ENCODE data around the gene TBC1D25.

The TBC1D25 gene

GRCh38 chrX:48539345-48540027 lies at the start of gene TBC1D25:
Gene TBC1D25 (plus strand): TSS chrX:48539714. CDS start chrX:48539798, 84 bp downstream.
- DNase-seq (ENCODE audit: low spot score): peak; percentile 85

DNA sequence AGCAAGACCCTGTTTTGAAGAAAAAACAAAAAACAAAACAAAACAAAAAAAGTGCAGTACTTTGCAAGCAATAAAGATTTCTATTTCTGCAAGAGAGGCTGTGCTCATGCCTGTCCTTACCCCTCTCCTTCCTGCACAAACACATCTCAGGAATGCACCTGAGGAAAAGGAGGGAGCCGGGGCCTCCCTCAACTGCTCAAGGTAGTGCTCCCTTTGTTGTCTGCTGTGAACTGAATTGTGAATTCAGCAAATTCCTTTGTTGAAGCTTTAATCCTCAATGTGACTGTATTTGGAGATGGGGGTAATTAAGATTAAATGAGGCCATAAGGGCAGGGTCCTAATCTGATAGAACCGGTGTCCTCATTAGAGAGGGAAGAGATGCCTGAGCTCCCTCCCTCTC lies 49.6 kb upstream of the TBC1D25 start:
- DNase-seq (ENCODE audit: low spot score): no peak

GRCh38 chrX:48490661-48491060 lies 48.9 kb upstream of the TBC1D25 start:
- no peak for DNase-seq (ENCODE audit: low spot score)

- no peak for DNase-seq (ENCODE audit: low spot score)
These were observed 47.7 kb upstream of the TBC1D25 start for GRCh38 chrX:48491809-48492208.

DNA sequence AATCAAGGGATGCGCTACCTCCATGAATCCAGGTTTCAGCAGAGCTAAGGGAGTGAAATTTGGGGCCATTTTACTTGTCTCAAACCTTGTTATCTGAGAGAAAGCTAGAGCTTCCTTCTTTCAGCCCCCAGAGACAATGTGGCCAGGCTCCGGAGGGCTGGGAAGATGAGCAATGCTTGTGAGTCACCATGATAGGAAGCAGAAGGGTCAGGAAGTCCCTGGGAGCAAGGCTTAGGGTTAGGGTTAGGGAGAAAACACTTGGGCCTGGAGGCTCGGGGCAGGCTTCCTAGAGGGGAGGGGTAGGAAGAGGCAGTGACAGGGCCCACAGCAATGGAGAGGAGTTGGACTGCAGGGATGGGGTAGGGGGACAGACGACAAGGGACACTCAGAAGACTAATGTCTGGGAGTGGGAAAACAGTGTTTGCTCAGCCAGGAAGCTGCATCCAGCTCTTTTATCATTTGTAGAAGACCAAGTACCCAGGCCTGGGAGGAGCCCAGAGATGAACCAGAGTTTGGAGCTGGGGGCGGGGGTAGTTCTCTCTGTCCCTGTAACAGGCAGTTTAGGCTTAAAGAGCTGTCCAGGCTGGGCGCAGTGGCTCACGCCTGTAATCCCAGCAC lies 47.1 kb upstream of the TBC1D25 start:
- no peak for DNase-seq (ENCODE audit: low spot score)

DNA sequence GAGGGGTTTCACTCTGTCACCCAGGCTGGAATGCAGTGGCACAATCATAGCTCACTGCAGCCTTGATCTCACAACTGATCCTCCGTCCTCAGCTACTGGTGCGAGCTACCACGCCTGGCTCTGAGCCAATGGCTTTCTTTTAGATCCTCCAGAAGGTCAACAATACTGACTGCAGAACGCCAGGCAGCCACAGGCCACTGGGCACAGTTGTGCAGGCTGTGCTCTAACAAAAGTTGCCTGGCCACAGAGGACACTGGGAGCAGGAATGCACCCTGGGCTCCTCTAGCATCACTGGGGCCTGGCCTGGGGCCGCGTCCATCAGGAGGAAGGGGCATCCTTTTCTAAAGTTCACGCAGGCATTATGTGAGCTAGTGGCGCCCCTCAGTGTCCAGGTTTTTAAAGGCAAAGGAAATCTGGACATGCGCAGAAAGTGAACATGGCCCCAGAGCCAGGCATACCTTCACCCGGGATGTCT lies 45.6 kb upstream of the TBC1D25 start:
- peak; percentile 56 for DNase-seq (ENCODE audit: low spot score)

GRCh38 chrX:48496660-48497059 lies 42.9 kb upstream of the TBC1D25 start:
- no peak for DNase-seq (ENCODE audit: low spot score)

DNA sequence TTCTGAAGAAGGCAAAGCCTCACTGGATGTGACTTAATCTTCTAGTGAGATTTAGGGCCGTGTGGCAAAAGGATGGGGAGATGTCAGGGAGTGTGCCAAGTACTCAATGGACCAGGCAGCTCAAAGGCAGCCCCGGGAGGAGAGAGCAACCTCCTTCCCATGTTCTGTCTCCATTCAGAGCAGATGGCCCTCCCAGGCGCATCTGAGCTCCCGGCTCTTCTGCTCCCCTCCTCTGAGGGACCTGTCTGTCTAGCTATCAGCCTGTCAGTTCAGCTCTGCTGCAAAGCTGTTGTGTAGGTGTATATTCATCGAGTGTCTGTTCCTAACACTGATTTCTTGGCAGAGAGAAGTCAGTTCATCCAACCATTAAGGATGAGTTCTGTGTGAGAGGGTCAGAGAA lies 41.6 kb upstream of the TBC1D25 start:
- no peak for DNase-seq (ENCODE audit: low spot score)

DNA sequence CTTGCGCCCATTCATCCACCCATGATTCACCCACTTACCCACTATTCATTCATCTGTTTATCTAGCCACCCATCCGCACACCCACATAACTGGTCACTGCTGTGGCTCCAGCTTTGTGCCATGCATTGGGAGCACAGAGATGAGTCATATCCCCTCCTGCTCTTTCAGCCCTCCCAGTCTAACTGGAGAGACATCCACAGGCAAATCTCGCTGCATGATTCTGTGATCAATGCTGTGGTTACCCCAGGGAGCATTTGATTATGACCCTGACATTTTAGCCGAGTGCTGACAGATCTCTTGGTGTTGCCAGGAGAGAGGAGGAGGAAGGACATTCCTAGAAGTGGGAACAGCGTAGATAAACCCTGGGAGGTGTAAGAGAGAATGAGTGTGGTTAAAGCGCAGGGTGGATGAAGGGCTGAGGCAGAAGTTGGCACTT lies 41.1 kb upstream of the TBC1D25 start:
- no peak for DNase-seq (ENCODE audit: low spot score)

GRCh38 chrX:48504261-48504660 lies 35.3 kb upstream of the TBC1D25 start:
- DNase-seq (ENCODE audit: low spot score): no peak

DNA sequence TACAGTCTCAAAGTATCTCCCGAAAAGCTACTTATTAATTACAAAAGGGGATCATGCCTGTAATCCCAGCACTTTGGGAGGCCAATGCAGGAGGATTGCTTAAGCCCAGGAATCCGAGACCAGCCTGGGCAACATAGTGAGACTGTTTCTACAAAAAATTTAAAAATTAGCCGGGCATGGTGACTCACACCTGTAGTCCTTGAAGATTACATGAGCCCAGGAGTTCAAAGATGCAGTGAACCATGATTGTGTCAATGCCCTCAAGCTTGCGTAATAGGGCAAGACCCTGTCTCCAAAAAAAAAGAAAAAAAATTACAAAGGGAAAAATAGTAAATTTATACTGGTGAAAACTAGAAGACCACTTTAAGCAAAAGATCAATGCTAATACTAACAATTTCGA lies 34.0 kb upstream of the TBC1D25 start:
- no peak for DNase-seq (ENCODE audit: low spot score)

GRCh38 chrX:48507246-48507645 lies 32.3 kb upstream of the TBC1D25 start:
- DNase-seq (ENCODE audit: low spot score): no peak

- peak; percentile 90 for DNase-seq (ENCODE audit: low spot score)
These were observed 30.9 kb upstream of the TBC1D25 start, which contains the start of gene PORCN for GRCh38 chrX:48508400-48509244. Gene PORCN (plus strand): TSS chrX:48508992. CDS start chrX:48509821, 829 bp downstream.

GRCh38 chrX:48509245-48509590 lies 30.3 kb upstream of the TBC1D25 start:
- DNase-seq (ENCODE audit: low spot score): no peak

GRCh38 chrX:48509619-48510018 lies 29.9 kb upstream of the TBC1D25 start:
- no peak for DNase-seq (ENCODE audit: low spot score)

DNA sequence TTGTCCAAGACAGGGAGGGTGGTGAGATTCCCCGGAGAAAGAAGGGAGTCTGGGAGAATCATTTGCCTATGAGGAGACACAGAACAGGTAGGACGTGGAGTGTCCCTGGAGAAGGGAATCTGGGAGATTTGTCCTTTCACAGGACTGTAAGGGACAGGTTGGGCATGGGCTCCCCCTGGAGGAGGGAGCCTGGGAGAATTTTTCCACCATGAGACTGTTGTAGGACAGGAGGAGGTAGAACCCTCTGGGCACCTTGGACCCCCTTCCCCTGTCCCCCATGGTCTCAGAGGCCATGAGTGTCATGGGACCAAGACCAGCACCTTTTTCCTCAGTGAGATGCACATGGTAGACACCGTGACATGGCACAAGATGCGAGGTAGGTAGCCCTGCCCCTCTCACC lies 28.0 kb upstream of the TBC1D25 start:
- peak; percentile 27 for DNase-seq (ENCODE audit: low spot score)

DNA sequence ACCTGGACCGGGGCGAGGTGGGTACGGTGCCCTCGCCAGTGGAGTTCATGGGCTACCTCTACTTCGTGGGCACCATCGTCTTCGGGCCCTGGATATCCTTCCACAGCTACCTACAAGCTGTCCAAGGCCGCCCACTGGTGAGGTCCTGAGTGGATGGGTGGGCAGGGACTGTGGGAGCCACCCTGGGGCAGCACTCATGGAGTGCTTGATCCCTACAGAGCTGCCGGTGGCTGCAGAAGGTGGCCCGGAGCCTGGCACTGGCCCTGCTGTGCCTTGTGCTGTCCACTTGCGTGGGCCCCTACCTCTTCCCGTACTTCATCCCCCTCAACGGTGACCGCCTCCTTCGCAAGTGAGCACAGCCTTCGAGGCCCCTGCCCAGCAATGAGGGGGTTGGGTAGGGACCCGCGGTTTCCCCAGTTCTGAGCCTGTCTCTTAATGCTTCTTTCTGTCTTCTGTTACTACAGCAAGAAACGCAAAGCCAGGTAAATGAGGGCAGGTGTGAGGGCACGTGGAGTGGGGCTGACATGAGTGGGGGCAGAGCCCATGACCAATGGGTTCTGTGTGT lies 27.1 kb upstream of the TBC1D25 start:
- no peak for DNase-seq (ENCODE audit: low spot score)

GRCh38 chrX:48513670-48514069 lies 25.8 kb upstream of the TBC1D25 start:
- DNase-seq (ENCODE audit: low spot score): no peak

GRCh38 chrX:48514126-48514806 lies 25.2 kb upstream of the TBC1D25 start:
- DNase-seq (ENCODE audit: low spot score): no peak

- no peak for DNase-seq (ENCODE audit: low spot score)
These were observed 24.6 kb upstream of the TBC1D25 start for GRCh38 chrX:48514868-48515460.

DNA sequence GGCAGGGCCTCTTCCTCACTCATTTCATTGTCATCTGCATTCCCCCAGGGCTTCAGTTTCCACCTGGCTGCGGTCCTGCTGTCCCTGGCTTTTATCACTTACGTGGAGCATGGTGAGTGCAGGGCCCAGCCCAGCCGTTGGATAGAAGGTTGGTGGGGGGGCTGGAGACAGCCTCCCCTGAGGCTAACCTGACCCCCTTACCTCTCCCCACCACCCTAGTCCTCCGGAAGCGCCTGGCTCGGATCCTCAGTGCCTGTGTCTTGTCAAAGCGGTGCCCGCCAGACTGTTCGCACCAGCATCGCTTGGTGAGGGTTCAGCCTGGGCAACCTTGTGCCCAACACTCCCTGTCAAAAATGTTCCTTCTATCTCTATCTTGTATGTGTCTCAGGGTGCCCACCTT lies 23.7 kb upstream of the TBC1D25 start:
- no peak for DNase-seq (ENCODE audit: low spot score)
